GM19043 (cell line): ENCODE measurements around the gene DAB1.

Source experiments
- ATAC-seq: cut with Tn5 transposase; IDR thresholded peaks from one replicate; pipeline ENCODE4 v1.9.1; 2021; ENCODE audit warnings: low read depth; ENCODE audit not compliant: unreplicated experiment

The DAB1 gene

DNA sequence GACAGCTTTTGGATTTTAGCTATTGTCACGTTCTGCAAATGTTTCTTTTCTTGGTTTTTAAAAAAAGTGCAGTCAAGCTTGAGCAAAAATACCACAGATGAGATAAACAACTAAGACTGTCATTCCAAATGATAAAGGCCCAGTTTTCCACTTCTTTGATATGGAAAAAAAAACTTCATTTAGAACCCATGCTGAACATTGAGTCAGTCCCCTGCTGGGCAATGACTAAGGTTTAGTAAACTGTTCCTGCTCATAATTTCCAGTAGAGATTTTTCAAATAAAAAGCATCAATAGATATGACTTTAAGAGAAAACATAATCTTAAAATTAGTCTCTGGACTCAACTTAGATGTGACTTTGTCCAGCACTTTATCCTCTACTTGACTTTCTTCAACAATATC, 290.2 kb downstream of the DAB1 start:
- ATAC-seq: no peak

DNA sequence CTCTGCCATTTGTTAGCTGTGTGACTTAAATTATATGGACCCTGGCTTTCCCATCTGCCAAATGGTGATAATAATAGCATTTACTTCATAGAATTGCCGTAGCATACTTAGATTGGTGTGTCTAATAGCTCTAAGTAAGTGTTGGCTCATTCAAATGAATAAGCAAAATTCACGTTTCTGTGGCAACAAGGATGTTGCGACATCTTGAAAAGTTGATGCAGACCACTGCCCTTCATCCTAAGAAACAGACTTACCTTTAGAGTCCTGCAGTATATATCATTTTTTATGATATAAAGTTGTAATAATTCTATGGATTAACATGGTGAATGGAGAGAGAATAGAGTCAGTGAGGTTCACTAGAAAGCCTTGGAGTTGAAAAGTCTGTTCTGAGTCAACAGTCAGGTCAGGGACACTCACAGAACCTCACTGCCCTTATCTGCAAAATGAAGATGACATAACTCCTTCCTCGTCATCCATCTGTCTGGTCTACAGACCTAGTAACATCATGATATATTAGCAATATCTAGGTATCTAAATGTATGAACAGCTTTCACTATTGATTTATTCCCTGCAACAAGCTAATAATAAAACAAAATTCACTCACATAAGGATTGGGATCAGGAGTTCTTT, 290.8 kb downstream of the DAB1 start:
- no peak for ATAC-seq

DNA sequence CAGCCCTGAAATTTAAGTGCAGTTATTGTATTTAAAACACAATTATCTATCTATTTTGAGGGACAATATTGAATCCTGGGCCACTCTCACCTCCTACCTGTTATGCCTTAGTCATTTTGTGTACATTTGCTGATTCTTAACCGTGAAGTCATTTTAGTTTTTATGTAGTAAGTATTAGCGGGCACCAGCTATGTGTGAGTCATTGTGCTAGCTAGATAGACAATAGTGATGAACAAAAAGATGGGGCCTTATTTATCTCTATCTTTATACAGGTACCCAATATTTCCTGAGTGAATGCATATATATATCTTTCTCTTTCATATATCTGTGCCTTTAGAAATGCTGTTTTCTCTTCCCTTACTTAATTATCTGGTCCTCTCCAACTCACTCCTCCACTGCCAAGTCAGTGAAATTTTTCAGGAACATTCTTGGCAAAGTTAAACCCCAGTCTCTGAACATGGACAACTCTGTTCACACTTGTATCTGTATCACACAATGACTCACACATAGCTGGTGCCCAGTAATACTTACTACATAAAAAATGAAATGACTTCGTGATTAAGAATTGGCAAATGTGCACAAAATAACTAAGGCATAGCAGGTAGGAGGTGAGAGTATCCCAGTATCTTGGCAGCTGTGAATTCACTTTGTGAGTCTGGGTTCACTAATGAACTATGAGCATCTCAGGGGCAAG, 292.0 kb downstream of the DAB1 start:
- ATAC-seq: no peak

DNA sequence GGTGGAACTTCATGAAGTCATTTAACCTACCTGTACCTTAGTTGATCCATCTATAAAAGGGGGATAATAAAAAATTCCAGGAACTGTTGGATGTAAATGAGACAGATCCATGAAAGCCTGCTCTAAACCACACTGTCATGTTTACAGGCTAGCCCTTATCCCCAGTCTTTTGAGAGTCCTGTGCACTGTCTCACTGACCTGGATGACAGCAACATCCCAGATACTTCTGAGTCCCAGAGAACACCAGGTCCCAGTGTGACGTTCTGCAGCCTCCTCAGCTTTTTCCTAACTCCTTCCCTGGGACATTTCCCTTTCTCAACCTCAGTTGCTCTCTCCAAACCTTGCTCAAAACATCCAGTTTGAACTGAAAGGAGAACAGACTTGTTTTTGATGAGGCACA, 292.6 kb downstream of the DAB1 start:
- ATAC-seq: no peak

DNA sequence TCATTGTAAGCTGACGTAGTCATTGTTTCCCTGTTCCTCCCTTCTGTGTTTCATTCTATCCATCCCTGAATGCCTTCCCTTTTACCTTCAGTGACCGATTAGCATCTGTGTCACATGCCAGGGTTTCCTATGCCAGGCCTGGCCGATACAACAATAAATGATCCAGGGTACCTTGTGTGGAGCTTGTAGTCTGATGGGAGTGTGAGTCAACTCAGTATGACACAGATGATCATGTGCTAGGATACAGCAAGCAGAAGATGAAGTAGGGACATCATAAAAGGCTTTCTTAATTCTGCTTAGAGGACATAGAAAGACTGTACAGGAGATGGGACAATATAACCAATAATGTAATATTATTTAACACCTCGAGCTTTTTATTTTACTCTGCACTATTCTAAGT, 294.0 kb downstream of the DAB1 start:
- no peak for ATAC-seq

DNA sequence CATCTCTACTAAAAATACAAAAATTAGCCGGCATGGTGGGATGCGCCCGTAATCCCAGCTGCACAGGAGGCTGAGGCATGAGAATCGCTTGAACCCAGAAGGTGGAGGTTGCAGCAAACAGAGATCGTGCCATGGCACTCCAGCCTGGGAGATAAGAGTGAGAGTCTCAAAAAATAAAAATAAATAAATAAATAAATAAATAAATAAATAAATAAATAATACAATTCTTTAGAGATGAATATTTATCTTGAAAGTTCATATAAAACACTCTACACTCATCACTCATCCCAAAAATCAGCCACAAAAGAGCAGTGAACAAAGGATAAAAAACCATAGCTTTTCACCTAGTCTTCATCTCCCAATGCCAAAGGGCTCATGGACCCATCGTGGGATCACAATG, 295.9 kb downstream of the DAB1 start:
- ATAC-seq: no peak

DNA sequence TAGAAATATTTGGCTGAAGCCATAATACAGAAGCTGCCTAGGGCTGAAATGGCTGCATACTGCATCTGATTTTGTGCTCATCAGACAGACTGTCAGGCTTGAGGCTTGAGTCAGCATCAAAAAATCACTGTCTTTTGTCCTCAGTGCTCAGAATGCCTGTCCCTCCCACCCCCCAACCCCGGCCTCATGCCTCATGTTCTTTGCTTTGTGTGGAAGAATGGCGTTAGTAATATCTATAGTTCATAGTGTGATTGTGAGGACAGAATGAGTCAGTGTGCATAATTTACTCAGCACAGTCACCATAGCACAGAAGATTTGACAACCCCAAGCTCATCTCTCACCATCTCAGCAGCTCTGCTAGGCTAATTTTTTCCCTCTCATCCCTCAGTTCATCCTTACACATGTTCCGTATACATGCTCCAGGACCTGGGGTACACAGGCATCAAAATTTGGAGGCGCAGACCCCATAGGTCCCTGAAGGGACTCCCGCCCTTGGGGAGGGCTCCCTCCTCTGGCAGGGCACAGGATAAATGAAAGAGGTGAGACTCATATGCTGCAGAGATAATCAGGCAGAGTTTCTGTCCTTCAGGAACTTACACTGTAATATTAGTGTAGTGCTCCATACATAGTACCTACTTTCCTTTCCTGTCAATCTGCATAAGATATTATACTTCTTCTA, 299.0 kb downstream of the DAB1 start:
- no peak for ATAC-seq

DNA sequence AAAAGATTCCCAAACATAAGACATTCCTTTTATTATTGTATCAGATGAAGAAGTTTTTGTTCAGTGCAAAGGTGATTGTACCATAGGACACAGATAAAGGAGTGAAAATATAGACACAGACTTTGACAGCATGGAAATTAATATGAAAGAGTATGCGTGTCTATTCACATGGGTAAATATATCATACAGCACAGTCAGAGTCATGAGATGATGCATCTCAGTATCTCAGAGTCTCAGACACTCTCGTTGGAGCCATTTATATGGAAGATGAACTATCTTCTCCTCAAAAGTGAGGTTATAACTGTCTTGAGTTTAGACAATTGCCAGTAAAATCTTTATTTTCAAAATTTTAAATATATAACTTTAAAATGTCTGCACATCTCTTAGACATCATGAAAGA, 299.7 kb downstream of the DAB1 start:
- no peak for ATAC-seq

DNA sequence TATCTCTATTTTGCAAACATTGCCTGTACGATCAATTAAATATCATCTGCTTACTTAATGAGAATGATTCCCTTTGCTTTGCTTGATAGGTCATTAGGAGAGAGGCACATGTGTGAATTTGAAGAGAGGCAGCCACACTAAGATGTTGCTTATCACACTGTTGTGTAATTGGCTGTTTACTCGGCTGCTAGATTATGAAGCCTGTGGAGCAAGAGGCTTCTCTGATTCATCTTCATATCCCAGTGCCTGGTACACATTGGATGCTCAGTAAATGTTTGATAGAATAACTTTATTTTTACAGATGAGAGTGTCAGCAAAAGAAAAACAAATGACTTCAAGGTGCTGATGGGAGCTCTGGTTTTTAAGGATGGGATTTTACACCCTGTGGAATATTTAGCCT, 301.8 kb downstream of the DAB1 start:
- no peak for ATAC-seq

DNA sequence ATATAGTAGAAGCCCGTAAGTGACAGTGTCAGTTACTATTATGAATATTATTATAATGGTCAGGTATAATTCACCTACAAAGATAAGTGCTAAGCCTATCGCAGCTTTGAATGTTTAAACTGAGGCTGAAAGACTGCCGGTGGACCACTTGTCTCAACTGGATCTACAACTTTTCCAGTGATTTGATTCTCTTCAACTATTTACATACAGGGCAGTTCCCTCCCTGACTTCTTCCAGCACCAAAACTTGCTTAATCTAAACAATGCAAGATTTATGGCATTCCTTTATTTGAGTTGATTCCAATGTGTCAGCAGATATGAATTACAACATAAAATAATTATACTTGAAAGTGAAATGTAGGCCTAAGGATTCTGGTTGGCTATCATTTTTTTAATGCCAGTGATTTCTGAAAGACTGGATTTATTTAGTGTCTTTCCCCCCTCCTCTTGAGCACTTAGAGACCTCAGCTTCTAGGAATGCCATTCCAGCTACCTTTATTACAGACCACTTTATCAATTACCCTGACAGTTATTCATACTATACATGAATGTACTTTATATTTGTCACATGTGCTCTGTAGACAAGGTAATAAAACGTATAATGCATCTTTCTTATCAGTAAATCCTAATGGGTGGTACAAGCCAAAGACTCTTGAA, 304.8 kb downstream of the DAB1 start:
- ATAC-seq: no peak

DNA sequence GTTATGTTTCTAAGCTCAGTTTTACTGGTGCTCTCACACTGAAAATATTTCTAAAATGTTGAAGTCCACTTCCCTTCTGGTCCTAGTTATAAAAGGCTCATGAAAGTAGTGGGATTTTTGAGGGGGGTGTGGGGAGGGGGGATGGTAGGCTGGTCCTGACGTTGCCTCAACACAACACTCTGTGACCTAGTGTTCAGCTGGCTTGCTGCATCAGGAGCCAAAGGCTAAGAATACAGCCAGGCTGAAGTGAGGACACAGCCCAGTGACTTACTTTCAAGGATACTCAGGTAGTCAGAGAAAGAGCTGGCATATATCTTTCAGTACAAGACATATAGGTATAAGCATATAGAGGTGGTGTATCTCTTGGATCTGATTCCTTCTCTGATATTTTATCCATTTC, 306.1 kb downstream of the DAB1 start:
- ATAC-seq: no peak

DNA sequence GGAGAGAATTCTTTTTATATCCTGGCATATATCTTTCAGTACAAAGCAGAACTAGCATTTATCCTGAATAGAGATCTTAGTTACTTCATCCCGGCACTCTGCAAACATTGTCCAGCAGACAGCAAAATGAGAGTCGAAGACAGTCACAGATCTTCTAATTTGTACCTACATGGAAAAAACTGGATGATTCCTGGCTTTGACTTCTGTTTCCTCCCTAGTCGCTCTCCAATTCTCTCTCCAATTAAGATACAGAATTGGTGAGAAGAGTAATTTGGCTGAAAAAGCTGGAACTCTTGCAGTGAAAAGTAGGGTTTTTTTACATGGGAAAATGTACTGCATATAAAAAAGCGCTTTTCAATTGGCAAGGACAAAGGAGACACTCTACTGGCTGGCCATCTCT, 307.0 kb downstream of the DAB1 start:
- ATAC-seq: no peak

DNA sequence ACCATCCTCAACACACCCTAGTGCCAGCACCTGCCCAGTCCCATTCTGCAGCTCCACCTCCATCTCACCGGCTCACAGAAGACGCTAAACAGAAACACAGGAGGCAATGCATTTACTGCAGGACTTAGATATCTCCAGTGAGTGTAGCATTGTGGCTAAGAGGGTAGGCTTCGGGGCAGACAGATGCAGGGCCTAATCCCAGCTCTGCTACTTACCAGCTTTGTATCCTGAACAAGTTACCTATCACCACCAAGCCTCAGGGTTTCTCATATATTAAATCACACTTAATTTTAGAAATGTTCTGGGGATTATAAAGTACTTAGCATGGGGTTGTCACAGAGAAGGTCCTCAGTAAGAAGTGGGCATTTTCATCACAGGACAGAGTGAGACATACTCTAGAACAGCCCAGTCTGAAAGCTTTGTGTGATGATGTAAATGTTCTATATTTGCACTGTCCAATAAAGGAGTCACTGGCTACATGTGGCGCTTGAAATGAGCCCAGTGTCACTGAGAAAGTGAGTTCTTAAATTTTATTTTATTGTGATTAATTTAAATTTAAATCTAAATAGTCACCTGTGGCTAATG, 308.7 kb downstream of the DAB1 start:
- ATAC-seq: no peak

DNA sequence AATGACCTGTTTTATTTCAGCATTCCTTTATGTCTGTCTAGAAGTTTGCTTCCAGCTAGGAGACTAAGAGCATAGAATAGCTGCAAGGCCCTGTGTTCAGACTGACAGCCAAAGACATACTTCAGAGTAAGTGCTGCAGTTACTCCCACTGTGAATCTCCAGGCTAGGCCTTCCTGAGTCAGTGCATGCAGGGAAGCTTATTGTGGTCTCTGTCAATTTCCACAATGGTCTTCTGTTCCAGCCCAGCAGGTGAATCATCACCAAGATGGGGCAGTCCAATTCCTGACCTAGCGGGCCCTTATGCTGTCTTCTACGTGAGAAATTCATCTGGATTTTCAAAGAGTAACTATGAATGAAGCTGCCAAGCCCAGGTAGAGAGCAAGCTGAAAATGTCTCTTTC, 311.7 kb downstream of the DAB1 start:
- ATAC-seq: no peak

DNA sequence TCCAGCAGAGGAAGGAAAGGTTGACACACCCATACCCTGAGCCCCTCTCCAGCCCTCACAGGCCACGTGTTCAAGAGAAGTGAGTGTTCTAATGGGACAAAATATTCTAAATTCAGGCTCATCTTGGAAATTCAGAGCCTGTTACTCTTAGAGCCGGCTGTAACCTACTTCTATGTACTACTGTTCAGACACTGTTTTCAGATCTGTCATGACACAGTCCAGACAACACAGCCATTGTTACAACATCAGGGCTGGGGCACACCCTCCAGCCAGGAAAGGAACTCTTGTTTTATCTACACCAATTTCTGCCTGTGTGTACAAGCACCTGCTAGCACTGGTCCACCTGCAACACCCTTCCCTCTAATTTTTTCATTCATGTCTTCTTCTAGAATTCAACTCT, 312.7 kb downstream of the DAB1 start:
- no peak for ATAC-seq

DNA sequence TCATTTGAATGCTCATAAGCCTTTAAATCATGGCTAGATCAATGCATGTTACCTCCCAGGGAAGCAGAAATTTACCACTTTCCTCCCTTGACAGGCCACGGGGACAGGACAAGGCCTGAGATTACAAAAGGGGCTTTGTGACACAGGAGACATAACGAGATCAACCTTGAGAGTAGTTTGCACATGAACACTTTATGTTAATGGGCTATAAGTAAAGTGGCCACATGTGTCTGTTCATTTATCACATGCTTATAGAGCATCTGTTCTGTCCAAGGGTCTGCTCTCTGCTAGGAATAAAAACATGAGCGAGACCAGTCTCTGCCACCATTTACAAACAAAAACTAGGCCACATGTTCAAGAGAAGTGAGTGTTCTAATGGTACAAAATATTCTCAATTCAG, 314.0 kb downstream of the DAB1 start:
- ATAC-seq: no peak

DNA sequence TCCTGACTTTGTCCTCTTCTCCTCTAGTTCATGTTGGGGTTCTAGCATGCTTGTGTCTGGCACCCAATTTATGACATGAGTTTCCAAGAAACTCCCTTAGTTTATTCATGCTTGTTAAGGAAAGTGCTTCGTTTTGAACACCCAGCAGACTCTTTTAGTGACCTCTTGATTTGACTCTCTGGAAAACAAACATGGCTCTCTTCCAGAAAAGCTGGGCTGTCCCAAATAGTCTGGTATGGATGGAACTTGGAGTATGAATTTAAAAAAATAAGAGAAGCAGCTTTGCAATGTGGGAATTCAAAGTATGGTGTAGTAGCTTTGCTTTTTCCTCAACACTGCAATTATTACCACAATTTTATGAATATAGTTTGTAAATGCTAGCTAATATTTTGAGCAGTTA, 314.6 kb downstream of the DAB1 start:
- ATAC-seq: no peak

DNA sequence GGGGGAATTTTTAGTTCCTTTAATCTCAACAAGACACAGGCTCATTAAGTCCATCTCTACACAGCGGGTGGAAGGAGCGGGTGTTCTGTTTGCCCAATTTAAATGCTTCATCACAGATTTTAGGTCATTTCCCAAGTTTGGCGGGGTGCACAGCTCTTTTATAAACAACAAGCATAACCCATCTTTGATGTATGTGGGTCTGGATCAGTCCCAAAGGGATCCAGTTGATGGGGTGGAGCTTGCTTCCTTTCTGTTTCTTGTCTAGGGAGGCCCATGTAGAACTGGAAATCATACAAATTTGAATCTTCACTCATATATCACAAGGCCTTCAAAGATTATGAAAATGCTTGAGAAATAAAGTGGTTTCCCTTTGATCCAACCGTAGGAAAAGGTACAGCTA, 317.6 kb downstream of the DAB1 start:
- ATAC-seq: no peak

DNA sequence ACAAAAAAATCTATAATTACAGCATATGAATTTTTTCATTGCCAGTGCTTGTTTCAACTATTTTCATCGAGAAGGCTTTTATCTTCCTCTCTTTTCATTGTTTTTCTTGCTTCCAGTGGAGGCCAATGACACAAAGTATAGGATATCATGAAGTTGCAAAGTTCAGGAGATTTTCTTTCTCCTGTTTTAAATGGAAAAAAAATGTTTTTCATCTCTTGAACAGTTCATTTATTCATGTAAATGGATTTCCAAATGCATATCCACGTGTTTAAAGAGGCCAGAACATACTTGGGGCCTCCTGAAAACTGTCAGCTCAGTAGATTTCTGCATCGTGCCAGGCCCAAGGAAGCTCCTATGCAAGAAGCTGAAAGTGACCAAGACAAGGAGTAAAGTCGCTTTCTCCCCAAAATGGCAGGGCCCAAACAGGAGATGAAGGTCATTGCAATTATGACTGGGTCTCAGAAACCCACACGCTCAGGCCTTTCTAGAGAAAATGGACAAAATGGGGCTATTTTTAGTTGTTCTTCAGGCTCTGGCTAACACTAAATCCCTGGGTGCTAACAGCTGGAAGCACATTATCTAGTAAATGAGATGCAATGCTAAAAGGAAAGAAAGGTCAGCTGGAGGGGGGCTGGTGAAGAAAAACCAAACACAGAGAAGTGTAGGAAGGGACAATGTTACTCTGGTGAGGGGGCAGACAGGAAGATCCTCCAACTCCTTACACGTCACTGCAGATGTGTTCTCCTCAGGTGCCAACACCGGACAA, 321.1 kb downstream of the DAB1 start:
- ATAC-seq: no peak

DNA sequence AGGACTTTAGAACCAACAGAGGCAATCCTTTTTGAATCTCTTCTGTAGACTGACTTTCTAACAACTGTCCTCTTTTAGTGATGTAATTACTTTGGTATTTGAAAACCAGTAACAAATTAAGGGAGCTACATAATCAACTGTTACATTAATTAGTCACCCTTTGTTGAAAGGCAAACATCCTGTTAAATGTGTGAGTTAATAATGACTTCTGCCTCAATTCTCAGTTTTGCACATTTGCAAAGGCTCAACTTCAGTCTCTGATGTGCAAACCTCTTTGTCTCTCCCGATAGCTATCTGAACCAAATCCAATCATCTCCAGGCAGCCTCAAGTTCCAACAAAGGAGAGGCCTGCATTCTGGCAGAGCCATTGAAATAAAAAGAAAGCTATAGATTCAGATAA, 322.7 kb downstream of the DAB1 start:
- ATAC-seq: no peak

DNA sequence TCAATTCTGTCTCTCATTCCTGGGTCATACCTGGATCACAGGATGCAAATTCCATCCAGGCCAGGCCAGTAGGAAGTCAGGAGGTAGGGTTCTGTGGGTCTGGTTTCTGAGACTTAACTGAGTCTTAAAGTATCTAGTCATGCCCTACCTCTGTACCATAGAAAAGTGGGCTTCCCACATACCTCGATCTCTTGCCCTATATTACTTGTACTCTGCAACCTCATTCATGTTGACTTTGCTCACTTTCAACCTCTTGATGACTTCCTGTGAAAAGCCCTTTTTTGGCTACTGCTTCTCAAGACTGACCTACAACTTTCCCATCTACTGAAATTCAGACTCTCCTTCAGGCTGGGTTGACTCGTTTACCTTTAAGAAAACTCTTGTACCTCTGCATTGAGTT, 329.1 kb downstream of the DAB1 start:
- ATAC-seq: no peak
